ENCODE measurements around the gene EMP2.

Gene EMP2

DNA sequence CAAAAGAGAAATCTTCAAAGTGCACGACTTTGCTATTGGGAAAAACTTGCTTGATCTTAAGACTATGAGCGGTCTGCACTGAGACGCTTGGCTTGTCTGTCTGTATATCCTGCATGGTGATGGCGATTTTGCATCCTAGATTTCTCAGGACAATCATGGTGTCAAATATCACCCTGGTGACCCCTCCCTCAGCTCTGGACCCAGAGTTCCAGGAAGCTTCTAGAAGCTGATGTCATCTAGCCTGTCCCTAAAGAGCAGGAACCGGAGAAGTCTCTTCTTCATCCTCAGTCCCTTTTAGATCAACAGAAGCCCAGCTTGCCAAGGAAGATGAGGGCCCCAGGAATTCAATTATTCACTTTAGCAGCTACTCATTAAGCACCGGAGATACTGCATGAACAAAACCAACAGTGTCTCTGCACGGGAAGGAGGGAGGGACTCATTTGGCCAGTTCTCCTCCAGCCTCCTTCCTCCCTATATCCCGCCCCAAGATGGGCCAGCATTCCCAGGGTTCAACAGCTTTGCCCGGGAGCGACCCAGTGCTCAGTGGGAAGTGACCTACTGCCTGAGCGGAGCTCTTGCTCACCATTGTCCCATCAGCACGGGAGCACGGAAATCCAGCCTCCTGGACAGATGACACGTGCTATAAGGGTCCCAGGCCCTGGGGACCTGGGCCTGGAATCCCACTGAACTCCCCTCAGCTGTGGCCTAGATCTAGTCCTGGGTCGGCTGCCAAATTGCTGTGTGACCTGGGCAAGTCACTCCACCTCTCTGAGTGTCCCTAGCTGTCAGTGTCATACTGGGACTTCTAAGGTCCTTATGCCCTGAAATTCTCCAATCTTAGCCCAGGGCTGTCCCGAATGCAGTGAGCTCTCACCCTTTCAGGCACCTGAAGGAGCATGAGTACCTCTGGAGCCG lies 3.8 kb downstream of the EMP2 start:
- Histone ChIP-seq H3K4me3 (ENCODE audit: low read length) (no peak overlapping the region), H3K36me3 (ENCODE audit: insufficient read depth, low read length) (no peaks in the 10 kb centered on the region), H3K27ac (ENCODE audit: low read depth, low read length) (no peak overlapping the region), H3K27me3 (ENCODE audit: insufficient read depth, low read length) (no peaks in the 10 kb centered on the region), H3K9me3 (ENCODE audit: insufficient read depth, low read depth, low read length) (no peaks in the 10 kb centered on the region), H3K9ac (ENCODE audit: low read depth, low read length) (no peak overlapping the region), H3K4me1 (ENCODE audit: insufficient read depth, low read length) (peaks cover 40% of the 10 kb centered on the region)
- 75% methylated on average over 17 of the region's 17 CpGs for WGBS

DNA sequence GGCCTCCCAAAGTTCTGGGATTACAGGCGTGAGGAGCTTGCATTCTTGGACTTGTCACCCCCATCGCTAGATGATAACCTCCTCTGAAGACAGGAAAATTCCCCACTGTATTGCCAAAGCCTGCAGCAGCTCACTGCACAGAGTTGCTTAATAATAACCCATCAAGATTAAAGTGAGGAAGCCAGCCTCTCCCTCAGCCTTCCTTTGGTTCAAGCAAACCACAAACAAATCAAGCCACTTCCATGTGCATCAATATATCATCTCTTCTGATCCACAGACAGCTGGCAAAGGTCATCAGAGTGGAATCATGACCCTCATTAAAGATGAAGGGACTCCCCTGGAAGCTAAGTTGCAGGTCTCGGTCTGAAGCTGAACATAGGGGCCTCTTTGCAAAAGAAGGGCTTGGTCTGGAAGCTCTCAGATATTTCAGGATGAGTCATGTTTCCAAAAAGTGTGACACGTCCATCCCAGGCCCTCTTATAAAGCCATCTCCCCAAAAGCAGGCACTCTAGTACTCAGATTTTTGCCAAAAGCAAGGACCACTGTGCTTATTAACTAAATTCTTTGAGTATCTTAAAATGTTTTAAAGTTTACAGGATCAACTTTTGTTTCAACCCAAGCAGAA lies 4.8 kb downstream of the EMP2 start:
- Histone ChIP-seq H3K27me3 (ENCODE audit: insufficient read depth, low read length) (no peaks in the 10 kb centered on the region), H3K9me3 (ENCODE audit: insufficient read depth, low read depth, low read length) (no peaks in the 10 kb centered on the region), H3K36me3 (ENCODE audit: insufficient read depth, low read length) (no peaks in the 10 kb centered on the region), H3K9ac (ENCODE audit: low read depth, low read length) (no peak overlapping the region), H3K27ac (ENCODE audit: low read depth, low read length) (no peak overlapping the region), H3K4me1 (ENCODE audit: insufficient read depth, low read length) (peaks cover 34% of the 10 kb centered on the region), H3K4me3 (ENCODE audit: low read length) (no peak overlapping the region)
- 82% methylated on average over 4 of the region's 4 CpGs for WGBS

DNA sequence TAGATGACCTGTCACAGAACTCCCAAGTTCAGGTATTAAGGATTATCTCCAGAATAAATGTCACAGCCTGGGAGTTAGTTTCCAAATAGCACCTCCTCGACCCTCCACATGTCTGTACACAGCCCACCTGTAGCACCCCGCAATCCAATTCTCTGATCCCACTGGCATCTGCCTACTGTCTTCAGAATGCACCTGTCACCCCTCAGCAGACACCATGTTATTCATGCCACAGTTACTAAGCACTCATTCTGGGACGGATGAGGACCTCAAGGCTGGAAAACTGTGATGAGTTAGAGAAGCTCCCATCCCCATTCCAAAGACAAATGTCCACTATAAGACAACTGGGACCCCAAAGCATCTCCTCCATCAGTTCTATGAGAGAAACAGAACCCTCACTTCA lies 7.8 kb downstream of the EMP2 start:
- Histone ChIP-seq H3K36me3 (ENCODE audit: insufficient read depth, low read length) (no peaks in the 10 kb centered on the region), H3K27ac (ENCODE audit: low read depth, low read length) (no peak overlapping the region), H3K4me3 (ENCODE audit: low read length) (no peak overlapping the region), H3K27me3 (ENCODE audit: insufficient read depth, low read length) (no peaks in the 10 kb centered on the region), H3K9ac (ENCODE audit: low read depth, low read length) (no peak overlapping the region), H3K9me3 (ENCODE audit: insufficient read depth, low read depth, low read length) (no peaks in the 10 kb centered on the region), H3K4me1 (ENCODE audit: insufficient read depth, low read length) (peaks cover 18% of the 10 kb centered on the region; the same call in 1 of the 2 replicates)
- whole genome bisulfite sequencing: 93% methylated on average over 3 of the region's 3 CpGs

DNA sequence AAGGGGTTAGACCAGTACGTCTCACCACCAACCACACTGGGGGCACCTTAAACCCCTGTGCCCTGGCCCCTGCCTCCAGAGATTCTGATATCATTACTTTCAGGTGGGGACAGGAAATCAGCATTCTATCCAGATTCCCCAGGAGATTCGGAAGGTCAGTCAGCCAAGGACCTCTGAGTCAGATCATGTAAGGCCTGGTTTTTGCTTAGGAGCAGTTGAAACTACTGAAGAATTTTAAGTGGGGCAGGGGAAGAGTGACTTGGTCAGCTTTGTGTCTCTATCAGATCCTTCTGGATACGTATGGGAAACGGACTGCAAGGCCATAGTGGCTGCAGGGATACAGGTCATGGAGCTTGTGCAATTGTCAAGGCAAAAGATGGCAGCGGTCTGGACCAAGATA lies 9.0 kb downstream of the EMP2 start:
- Histone ChIP-seq H3K36me3 (ENCODE audit: insufficient read depth, low read length) (no peaks in the 10 kb centered on the region), H3K27me3 (ENCODE audit: insufficient read depth, low read length) (no peaks in the 10 kb centered on the region), H3K9me3 (ENCODE audit: insufficient read depth, low read depth, low read length) (no peaks in the 10 kb centered on the region), H3K9ac (ENCODE audit: low read depth, low read length) (no peak overlapping the region), H3K4me1 (ENCODE audit: insufficient read depth, low read length) (peaks cover 5% of the 10 kb centered on the region; the same call in 1 of the 2 replicates), H3K4me3 (ENCODE audit: low read length) (no peak overlapping the region), H3K27ac (ENCODE audit: low read depth, low read length) (no peak overlapping the region)
- 69% methylated on average over 5 of the region's 5 CpGs for WGBS

DNA sequence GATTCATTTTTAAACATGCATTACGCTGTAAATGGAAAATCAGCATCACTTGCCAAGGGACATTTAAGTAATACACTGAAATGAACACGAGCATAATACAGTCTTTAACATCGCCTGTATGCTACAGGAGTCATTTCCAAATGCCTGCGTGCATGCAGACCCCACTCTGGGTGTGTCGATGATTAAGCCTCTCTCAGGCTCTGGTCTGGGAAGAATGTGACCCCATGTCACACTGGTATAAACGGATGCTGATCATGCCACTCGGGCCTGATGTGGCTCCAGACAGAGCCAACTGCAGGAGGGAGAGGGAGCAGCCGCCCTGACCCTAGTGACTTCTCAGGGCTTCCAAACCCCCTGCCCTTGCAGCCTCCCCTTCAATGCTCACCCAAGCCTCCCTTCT lies 10.8 kb downstream of the EMP2 start:
- H3K4me1 ChIP-seq (ENCODE audit: insufficient read depth, low read length): no peaks in the 10 kb centered on the region
- H3K9me3 ChIP-seq (ENCODE audit: insufficient read depth, low read depth, low read length): 0 out of 2 replicates have a peak, but pooled peaks cover under 1% of the 10 kb centered on the region
- H3K4me3 ChIP-seq (ENCODE audit: low read length): no peak overlapping the region
- no peaks in the 10 kb centered on the region for H3K36me3 ChIP-seq (ENCODE audit: insufficient read depth, low read length)
- WGBS: 94% methylated on average over 8 of the region's 8 CpGs
- H3K27ac ChIP-seq (ENCODE audit: low read depth, low read length): no peak overlapping the region
- H3K27me3 ChIP-seq (ENCODE audit: insufficient read depth, low read length): no peaks in the 10 kb centered on the region
- no peak overlapping the region for H3K9ac ChIP-seq (ENCODE audit: low read depth, low read length)

DNA sequence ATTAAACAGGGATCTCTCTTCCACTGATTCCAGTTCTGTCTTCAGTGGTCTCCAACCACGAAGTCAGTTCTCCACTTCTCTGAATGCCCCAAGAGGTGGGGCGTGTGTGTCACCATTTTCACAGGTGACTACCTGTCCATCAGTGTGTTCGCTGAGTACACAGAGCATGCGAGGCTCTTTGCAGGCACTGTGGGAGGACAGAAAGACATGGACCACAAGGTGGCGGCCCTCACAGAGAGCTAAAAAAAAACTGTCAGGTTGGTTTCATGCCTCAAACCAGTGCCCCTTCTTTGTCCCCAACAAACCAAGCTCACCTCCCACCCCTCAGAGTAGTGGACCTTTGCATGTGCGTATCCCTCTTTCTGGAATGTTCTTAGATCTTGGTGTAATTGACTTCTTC lies 13.8 kb downstream of the EMP2 start:
- H3K36me3 ChIP-seq (ENCODE audit: insufficient read depth, low read length): no peaks in the 10 kb centered on the region
- H3K9me3 ChIP-seq (ENCODE audit: insufficient read depth, low read depth, low read length): peaks cover 18% of the 10 kb centered on the region
- WGBS: 91% methylated on average over 6 of the region's 6 CpGs
- H3K27me3 ChIP-seq (ENCODE audit: insufficient read depth, low read length): no peaks in the 10 kb centered on the region
- no peaks in the 10 kb centered on the region for H3K4me1 ChIP-seq (ENCODE audit: insufficient read depth, low read length)
- H3K9ac ChIP-seq (ENCODE audit: low read depth, low read length): no peak overlapping the region
- no peak overlapping the region for H3K4me3 ChIP-seq (ENCODE audit: low read length)
- H3K27ac ChIP-seq (ENCODE audit: low read depth, low read length): no peak overlapping the region

DNA sequence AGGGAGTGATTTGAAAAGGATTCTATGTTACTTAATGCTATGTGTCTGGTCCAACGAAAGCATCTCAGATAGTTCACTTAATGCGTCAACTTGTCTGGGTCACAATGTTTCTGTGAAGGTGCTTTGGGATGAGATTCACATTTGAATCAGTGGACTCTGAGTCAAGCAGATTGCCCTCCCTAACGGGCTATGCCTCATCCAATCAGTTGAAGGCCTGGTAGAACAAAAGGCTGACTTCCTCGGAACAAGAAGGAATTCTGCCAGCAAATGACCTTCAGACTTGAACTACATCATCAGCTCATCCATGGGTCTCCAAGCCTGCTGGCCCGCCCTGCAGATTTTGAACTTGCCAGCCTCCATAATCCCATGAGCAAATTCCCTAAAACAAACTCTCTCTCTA lies 15.2 kb downstream of the EMP2 start:
- Histone ChIP-seq H3K9ac (ENCODE audit: low read depth, low read length) (no peak overlapping the region), H3K4me1 (ENCODE audit: insufficient read depth, low read length) (no peaks in the 10 kb centered on the region), H3K36me3 (ENCODE audit: insufficient read depth, low read length) (no peaks in the 10 kb centered on the region), H3K4me3 (ENCODE audit: low read length) (no peak overlapping the region), H3K27ac (ENCODE audit: low read depth, low read length) (no peak overlapping the region), H3K27me3 (ENCODE audit: insufficient read depth, low read length) (no peaks in the 10 kb centered on the region), H3K9me3 (ENCODE audit: insufficient read depth, low read depth, low read length) (peaks cover 18% of the 10 kb centered on the region)
- 92% methylated on average over 5 of the region's 5 CpGs for WGBS

DNA sequence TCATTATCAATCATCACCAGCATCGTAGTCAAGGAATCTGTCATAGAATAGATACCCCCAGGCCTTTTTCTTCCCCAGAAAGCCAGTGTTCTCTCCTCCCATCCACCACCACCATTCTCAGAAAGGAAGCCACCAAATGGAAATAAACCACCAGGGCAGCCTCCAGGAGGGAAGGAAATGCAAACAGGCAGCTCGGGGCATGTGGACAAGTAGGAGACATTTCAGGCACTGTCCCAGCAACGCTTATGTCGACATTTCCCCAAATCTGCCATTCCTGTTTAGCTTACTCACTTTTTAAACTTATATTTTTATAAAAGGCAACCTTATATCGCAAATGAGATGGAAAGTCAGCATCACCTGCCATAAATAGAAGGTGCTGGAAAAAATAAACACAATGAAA lies 15.8 kb downstream of the EMP2 start:
- Histone ChIP-seq H3K36me3 (ENCODE audit: insufficient read depth, low read length) (no peaks in the 10 kb centered on the region), H3K27me3 (ENCODE audit: insufficient read depth, low read length) (no peaks in the 10 kb centered on the region), H3K9me3 (ENCODE audit: insufficient read depth, low read depth, low read length) (peaks cover 18% of the 10 kb centered on the region), H3K4me3 (ENCODE audit: low read length) (no peak overlapping the region), H3K4me1 (ENCODE audit: insufficient read depth, low read length) (no peaks in the 10 kb centered on the region), H3K9ac (ENCODE audit: low read depth, low read length) (no peak overlapping the region), H3K27ac (ENCODE audit: low read depth, low read length) (no peak overlapping the region)
- 93% methylated on average over 5 of the region's 5 CpGs for WGBS

DNA sequence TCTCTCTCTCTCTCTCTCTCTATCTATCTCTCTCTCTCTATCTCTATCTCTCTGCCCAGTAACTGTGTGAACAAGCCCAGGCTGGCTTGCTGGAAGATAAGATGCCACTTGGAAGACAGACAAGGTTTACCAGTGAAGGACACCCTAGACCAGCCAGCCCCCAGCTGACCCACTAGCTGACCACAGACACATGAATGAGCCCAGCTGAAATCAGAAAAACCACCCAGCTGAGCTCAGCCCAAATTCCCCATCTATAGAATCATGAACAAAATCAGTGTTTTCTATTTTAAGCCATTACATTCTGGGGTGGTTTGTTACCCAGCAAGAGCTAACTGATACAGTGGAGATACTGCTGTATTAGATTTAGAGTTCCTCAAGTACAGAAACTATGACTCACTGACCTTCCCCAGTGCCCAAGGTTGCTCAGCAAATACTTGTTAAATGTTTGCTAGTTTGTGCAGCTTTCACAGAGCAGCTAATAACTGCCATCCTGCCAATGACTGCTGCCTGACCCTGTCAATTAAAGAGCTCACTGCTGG lies 18.0 kb downstream of the EMP2 start:
- Histone ChIP-seq H3K27me3 (ENCODE audit: insufficient read depth, low read length) (no peaks in the 10 kb centered on the region), H3K36me3 (ENCODE audit: insufficient read depth, low read length) (no peaks in the 10 kb centered on the region), H3K9ac (ENCODE audit: low read depth, low read length) (no peak overlapping the region), H3K9me3 (ENCODE audit: insufficient read depth, low read depth, low read length) (peaks cover 18% of the 10 kb centered on the region), H3K4me1 (ENCODE audit: insufficient read depth, low read length) (no peaks in the 10 kb centered on the region), H3K27ac (ENCODE audit: low read depth, low read length) (no peak overlapping the region), H3K4me3 (ENCODE audit: low read length) (no peak overlapping the region)

DNA sequence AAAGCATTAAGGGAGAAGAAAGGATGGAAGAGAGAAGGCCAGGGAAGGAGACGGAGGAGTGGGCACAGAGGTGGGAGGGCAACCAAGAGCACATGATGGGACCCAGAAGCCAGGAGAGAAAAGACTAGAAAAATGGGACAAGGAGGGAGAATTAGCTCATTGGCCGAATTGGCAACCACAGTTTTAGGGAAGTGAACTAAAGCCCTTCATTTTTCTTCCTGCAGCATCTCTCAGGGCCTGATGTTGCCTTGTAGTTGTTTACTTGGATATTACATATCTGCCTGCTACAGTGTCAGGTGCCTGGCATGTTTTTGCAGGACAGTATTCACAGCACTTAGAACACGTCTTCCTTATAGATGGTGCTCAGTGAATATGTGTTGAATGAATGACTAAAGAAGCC lies 19.0 kb downstream of the EMP2 start:
- H3K36me3 ChIP-seq (ENCODE audit: insufficient read depth, low read length): no peaks in the 10 kb centered on the region
- H3K4me1 ChIP-seq (ENCODE audit: insufficient read depth, low read length): no peaks in the 10 kb centered on the region
- peaks cover 18% of the 10 kb centered on the region for H3K9me3 ChIP-seq (ENCODE audit: insufficient read depth, low read depth, low read length)
- H3K4me3 ChIP-seq (ENCODE audit: low read length): no peak overlapping the region
- WGBS: 89% methylated on average over 3 of the region's 3 CpGs
- H3K9ac ChIP-seq (ENCODE audit: low read depth, low read length): no peak overlapping the region
- H3K27ac ChIP-seq (ENCODE audit: low read depth, low read length): no peak overlapping the region
- H3K27me3 ChIP-seq (ENCODE audit: insufficient read depth, low read length): no peaks in the 10 kb centered on the region

DNA sequence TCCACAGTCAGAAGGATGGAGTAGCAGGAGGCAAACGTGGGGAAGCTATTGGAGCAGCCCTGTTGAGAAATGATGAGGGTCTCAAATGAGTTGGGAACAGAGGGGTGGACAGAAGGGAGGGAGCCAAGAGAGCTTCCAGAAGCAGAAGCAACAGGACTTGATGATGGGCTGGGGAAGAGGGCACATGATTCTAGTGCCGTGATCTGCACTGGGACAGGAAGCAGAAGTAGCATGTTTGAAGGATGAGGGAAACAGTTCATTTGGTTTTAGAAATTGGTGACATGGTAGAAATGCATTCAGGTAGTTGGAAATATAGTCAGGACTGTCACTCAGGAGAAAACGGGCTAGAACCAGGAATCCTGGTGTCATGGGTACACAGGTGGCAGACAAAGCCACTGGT lies 19.4 kb downstream of the EMP2 start:
- no peaks in the 10 kb centered on the region for H3K36me3 ChIP-seq (ENCODE audit: insufficient read depth, low read length)
- 89% methylated on average over 3 of the region's 3 CpGs for WGBS
- no peaks in the 10 kb centered on the region for H3K27me3 ChIP-seq (ENCODE audit: insufficient read depth, low read length)
- peaks cover 18% of the 10 kb centered on the region for H3K9me3 ChIP-seq (ENCODE audit: insufficient read depth, low read depth, low read length)
- H3K4me3 ChIP-seq (ENCODE audit: low read length): no peak overlapping the region
- no peak overlapping the region for H3K9ac ChIP-seq (ENCODE audit: low read depth, low read length)
- no peaks in the 10 kb centered on the region for H3K4me1 ChIP-seq (ENCODE audit: insufficient read depth, low read length)
- H3K27ac ChIP-seq (ENCODE audit: low read depth, low read length): no peak overlapping the region

All from HUES64 (cell line).